Fibroblast of mammary gland (primary cell): ENCODE measurements around the gene ERCC5.

ENCODE experiments used
- DNase-seq: peaks from one replicate; pipeline ENCODE4 v3.0.0-alpha.2; 2010; ENCODE audit warnings: low read depth
- H3K4me3 ChIP-seq: 2 replicates; pipeline ENCODE4 v1.5.1; 2011; ENCODE audit warnings: low read depth, mild to moderate bottlenecking, low read length, moderate library complexity; ENCODE audit not compliant: control insufficient read depth
- CTCF ChIP-seq: conservative IDR thresholded peaks from 2 replicates; pipeline ENCODE4 v1.5.1; 2011; ENCODE audit warnings: low read depth, low read length, inconsistent platforms; ENCODE audit not compliant: control insufficient read depth, insufficient read depth

The ERCC5 gene

GRCh38 chr13:102869948-102870676 lies 24.3 kb downstream of the ERCC5 start:
- H3K4me3 ChIP-seq, result no peak overlapping the region
- DNase-seq, result no peak
- TF ChIP-seq CTCF, result no peak

- peak; percentile 77 for TF ChIP-seq CTCF
- H3K4me3 ChIP-seq, result no peak overlapping the region
- DNase-seq, result peak; percentile 71
Measured at GRCh38 chr13:102870677-102871415, 25.0 kb downstream of the ERCC5 start.

GRCh38 chr13:102872131-102872530 lies 26.3 kb downstream of the ERCC5 start:
- H3K4me3 ChIP-seq, result no peak overlapping the region
- DNase-seq, result no peak
- no peak for TF ChIP-seq CTCF

DNA sequence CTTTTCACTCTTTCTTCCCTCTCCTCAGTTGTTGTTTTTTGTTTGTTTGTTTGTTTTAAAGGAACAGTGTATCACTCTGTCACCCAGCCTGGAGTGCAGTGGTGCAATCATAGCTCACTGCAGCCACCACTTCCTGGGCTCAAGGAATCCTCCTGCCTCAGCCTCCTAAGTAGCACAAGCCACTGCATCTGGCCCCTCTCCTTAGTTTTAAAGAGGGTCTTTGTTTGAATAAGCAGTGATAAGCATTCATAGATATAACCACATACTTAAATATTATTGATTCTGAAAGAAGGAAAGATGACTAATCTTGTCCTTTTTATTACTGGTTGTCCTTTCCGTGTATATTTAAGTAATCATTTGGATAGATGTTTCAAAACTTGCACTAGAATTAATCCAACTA lies 26.7 kb downstream of the ERCC5 start:
- no peak for DNase-seq
- no peak for TF ChIP-seq CTCF
- no peak overlapping the region for H3K4me3 ChIP-seq

DNA sequence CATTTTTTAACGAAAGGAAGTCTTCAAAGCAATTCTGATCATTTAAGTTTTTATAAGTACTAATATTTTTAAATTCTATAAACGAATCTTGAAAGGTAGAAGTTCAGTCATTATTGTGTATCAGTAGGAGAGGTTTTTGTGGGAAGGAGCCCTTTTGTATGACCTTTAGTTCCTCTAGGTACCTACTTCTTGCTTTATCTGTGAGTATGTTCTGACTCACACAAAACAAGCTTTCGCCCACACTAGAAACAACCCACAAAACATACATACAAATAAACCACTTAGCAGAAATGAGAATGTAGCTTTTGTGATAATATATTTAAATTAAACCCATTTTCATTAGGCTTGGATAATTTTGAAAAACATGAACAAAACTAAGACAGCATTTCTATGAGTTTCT lies 27.8 kb downstream of the ERCC5 start:
- H3K4me3 ChIP-seq, result no peak overlapping the region
- peak; percentile 61 for DNase-seq
- TF ChIP-seq CTCF, result no peak

GRCh38 chr13:102875256-102875655 lies 29.4 kb downstream of the ERCC5 start:
- DNase-seq, result no peak
- H3K4me3 ChIP-seq, result no peak overlapping the region
- no peak for TF ChIP-seq CTCF
